HL-60 (cell line): ENCODE results near the gene CD63.

ENCODE experiments used
- CTCF ChIP-seq: IDR thresholded peaks from one replicate; pipeline ENCODE4 v1.5.1; 2011; ENCODE audit warnings: low read length, control low read depth, inconsistent platforms; ENCODE audit not compliant: insufficient read depth
- GABPA ChIP-seq: IDR thresholded peaks from 2 replicates; pipeline ENCODE4 v1.6.1; 2012; ENCODE audit warnings: low read depth
- REST ChIP-seq: IDR thresholded peaks from 2 replicates; pipeline ENCODE4 v1.6.1; 2012; ENCODE audit warnings: low read depth; ENCODE audit not compliant: insufficient replicate concordance

- TF ChIP-seq CTCF (no peak), REST (no peak), GABPA (no peak)
Observed at GRCh38 chr12:55684761-55685370, 43.9 kb downstream of the CD63 start.
